Measurements from ENCODE around the gene CYP27C1.

The CYP27C1 gene

DNA sequence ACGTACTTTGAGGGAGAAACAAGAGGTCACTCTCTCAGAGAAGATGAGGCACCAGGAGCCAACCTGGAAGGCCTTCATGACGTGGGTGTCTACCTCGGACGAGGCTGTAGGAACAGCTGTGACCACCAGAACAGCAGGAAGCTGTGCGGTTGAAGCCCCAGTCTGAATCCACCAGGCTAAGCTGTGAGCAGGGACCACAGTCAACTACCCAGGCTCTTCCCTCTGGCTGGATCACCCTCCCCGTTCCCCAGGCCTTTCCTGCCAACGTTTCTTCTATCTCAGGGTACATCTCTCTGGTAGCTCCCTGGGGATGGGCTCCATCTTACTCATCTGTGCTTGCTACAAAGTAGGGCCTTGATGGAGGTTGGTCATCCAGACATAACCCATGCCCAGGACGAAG lies 36.8 kb upstream of the CYP27C1 start:
- Histone ChIP-seq H2AFZ (ENCODE audit: low read depth, low read length, severe bottlenecking) (no peak overlapping the region), H3K4me2 (ENCODE audit: low read depth, low read length, poor library complexity, severe bottlenecking) (no peak overlapping the region), H3K9me2 (replicated peaks; ENCODE audit: insufficient read depth, low read length) (no peaks in the 10 kb centered on the region), H4K20me1 (ENCODE audit: low read depth, low read length) (no peaks in the 10 kb centered on the region), H3K27ac (ENCODE audit: low read depth, low read length) (no peak overlapping the region), H3K27me3 (ENCODE audit: low read length) (no peaks in the 10 kb centered on the region), H3F3A (ENCODE audit: insufficient read depth) (no peaks in the 10 kb centered on the region), H3K36me3 (ENCODE audit: low read length) (0 out of 2 replicates have a peak, but pooled peaks cover 2% of the 10 kb centered on the region), H3K9ac (ENCODE audit: low read length) (no peak overlapping the region), H3K79me2 (ENCODE audit: insufficient read depth, low read length) (no peaks in the 10 kb centered on the region), H3K9me3 (ENCODE audit: insufficient read depth, low read length) (no peaks in the 10 kb centered on the region), H3K4me3 (ENCODE audit: insufficient read depth, low read length, poor library complexity, severe bottlenecking) (no peak overlapping the region)
- TF ChIP-seq EZH2phosphoT487 (conservative IDR thresholded peaks at IDR 0.05; ENCODE audit: low read length): no peak
- TF ChIP-seq, protein P1, sequence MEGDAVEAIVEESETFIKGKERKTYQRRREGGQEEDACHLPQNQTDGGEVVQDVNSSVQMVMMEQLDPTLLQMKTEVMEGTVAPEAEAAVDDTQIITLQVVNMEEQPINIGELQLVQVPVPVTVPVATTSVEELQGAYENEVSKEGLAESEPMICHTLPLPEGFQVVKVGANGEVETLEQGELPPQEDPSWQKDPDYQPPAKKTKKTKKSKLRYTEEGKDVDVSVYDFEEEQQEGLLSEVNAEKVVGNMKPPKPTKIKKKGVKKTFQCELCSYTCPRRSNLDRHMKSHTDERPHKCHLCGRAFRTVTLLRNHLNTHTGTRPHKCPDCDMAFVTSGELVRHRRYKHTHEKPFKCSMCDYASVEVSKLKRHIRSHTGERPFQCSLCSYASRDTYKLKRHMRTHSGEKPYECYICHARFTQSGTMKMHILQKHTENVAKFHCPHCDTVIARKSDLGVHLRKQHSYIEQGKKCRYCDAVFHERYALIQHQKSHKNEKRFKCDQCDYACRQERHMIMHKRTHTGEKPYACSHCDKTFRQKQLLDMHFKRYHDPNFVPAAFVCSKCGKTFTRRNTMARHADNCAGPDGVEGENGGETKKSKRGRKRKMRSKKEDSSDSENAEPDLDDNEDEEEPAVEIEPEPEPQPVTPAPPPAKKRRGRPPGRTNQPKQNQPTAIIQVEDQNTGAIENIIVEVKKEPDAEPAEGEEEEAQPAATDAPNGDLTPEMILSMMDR (IDR thresholded peaks at IDR 0.05; ENCODE audit: insufficient read depth, low read length, poor library complexity, severe bottlenecking): no peak

DNA sequence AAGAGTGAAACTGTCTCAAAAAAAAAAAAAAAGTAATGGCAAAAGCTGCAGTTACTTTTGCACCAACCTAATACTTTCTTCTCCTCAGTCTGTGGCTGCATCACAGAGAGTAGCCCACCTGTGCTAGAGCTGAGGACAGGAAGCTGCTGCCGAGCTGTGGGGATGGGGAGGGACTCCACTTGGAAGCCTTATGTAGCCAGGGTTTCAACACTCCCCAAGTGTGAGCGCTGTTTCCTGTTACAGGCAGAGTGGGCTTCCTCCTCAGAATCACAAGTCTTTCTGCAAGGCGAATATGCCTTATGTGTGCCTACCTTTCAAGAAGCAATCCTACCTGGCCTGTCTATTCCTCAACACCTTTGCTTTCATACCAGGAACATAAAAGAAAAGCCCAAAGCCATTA lies 36.3 kb upstream of the CYP27C1 start:
- Histone ChIP-seq H3K27ac (ENCODE audit: low read depth, low read length) (no peak overlapping the region), H3K27me3 (ENCODE audit: low read length) (no peaks in the 10 kb centered on the region), H3K4me3 (ENCODE audit: insufficient read depth, low read length, poor library complexity, severe bottlenecking) (no peak overlapping the region), H3K36me3 (ENCODE audit: low read length) (no peaks in the 10 kb centered on the region), H3K9me2 (replicated peaks; ENCODE audit: insufficient read depth, low read length) (no peaks in the 10 kb centered on the region), H3K9me3 (ENCODE audit: insufficient read depth, low read length) (no peaks in the 10 kb centered on the region), H2AFZ (ENCODE audit: low read depth, low read length, severe bottlenecking) (no peak overlapping the region), H3K79me2 (ENCODE audit: insufficient read depth, low read length) (no peaks in the 10 kb centered on the region), H3K4me2 (ENCODE audit: low read depth, low read length, poor library complexity, severe bottlenecking) (no peak overlapping the region), H3F3A (ENCODE audit: insufficient read depth) (no peaks in the 10 kb centered on the region), H4K20me1 (ENCODE audit: low read depth, low read length) (no peaks in the 10 kb centered on the region), H3K9ac (ENCODE audit: low read length) (no peak overlapping the region)
- no peak for TF ChIP-seq EZH2phosphoT487 (conservative IDR thresholded peaks at IDR 0.05; ENCODE audit: low read length)
- TF ChIP-seq, protein P1 (IDR thresholded peaks at IDR 0.05; ENCODE audit: insufficient read depth, low read length, poor library complexity, severe bottlenecking): no peak

DNA sequence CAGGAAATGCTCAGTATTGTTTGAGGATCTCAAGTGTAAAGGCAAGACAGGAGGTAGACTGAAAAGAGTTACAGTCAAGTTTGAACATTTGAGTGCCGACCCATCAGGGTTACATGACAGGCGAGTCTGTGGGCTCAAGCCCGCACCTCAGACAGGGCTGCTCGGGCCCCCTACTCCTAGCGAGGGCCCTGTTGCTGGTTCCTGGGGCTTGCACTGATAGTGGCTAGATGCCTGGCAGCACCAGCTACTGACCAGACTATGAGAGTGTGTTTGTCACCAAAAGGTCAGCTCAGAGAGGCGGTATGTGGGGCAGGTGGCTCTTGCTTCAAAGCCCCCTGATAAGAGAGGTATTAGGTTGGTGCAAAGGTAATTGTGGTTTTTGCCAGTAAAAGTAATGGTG lies 35.6 kb upstream of the CYP27C1 start:
- no peaks in the 10 kb centered on the region for H3K9me2 ChIP-seq (replicated peaks; ENCODE audit: insufficient read depth, low read length)
- H3K4me3 ChIP-seq (ENCODE audit: insufficient read depth, low read length, poor library complexity, severe bottlenecking): no peak overlapping the region
- H3K27me3 ChIP-seq (ENCODE audit: low read length): no peaks in the 10 kb centered on the region

More for the DNA sequence above, 35.6 kb upstream of the CYP27C1 start:
- no peak overlapping the region for H2AFZ ChIP-seq (ENCODE audit: low read depth, low read length, severe bottlenecking)
- H3F3A ChIP-seq (ENCODE audit: insufficient read depth): no peaks in the 10 kb centered on the region
- H3K4me2 ChIP-seq (ENCODE audit: low read depth, low read length, poor library complexity, severe bottlenecking): no peak overlapping the region
- TF ChIP-seq, protein P1 (IDR thresholded peaks at IDR 0.05; ENCODE audit: insufficient read depth, low read length, poor library complexity, severe bottlenecking): no peak
- no peak for TF ChIP-seq EZH2phosphoT487 (conservative IDR thresholded peaks at IDR 0.05; ENCODE audit: low read length)
- H3K36me3 ChIP-seq (ENCODE audit: low read length): no peaks in the 10 kb centered on the region
- no peaks in the 10 kb centered on the region for H4K20me1 ChIP-seq (ENCODE audit: low read depth, low read length)
- no peak overlapping the region for H3K27ac ChIP-seq (ENCODE audit: low read depth, low read length)
- no peaks in the 10 kb centered on the region for H3K79me2 ChIP-seq (ENCODE audit: insufficient read depth, low read length)
- H3K9me3 ChIP-seq (ENCODE audit: insufficient read depth, low read length): no peaks in the 10 kb centered on the region
- H3K9ac ChIP-seq (ENCODE audit: low read length): no peak overlapping the region
